Ishikawa (cell line): ENCODE measurements around the gene ATP6V1G2.

Experiments used
- CEBPB ChIP-seq: IDR thresholded peaks from 2 replicates; pipeline ENCODE4 v1.6.1; 2012
- CREB1 ChIP-seq: IDR thresholded peaks from 2 replicates; pipeline ENCODE4 v1.6.1; 2012; ENCODE audit warnings: low read depth
- EGR1 ChIP-seq: IDR thresholded peaks from 2 replicates; pipeline ENCODE4 v1.6.1; 2012
- EP300 ChIP-seq: IDR thresholded peaks from 2 replicates; pipeline ENCODE4 v1.6.1; 2012; ENCODE audit warnings: borderline replicate concordance
- FOXM1 ChIP-seq: IDR thresholded peaks from 2 replicates; pipeline ENCODE4 v1.6.1; 2012; ENCODE audit warnings: low read depth, borderline replicate concordance
- NFIC ChIP-seq: IDR thresholded peaks from 2 replicates; pipeline ENCODE4 v1.6.1; 2012
- RAD21 ChIP-seq: IDR thresholded peaks from 2 replicates; pipeline ENCODE4 v1.6.1; 2012; ENCODE audit warnings: low read depth
- TAF1 ChIP-seq: IDR thresholded peaks from 2 replicates; pipeline ENCODE4 v1.6.1; 2012; ENCODE audit warnings: low read depth, mild to moderate bottlenecking
- TCF12 ChIP-seq: IDR thresholded peaks from 2 replicates; pipeline ENCODE4 v1.6.1; 2012; ENCODE audit warnings: low read depth
- TEAD4 ChIP-seq: IDR thresholded peaks from 2 replicates; pipeline ENCODE4 v1.6.1; 2012
- YY1 ChIP-seq: IDR thresholded peaks from 2 replicates; pipeline ENCODE4 v1.6.1; 2012; ENCODE audit warnings: low read depth
- ZBTB7A ChIP-seq: IDR thresholded peaks from 2 replicates; pipeline ENCODE4 v1.6.1; 2012; ENCODE audit warnings: low read depth
- TF ChIP-seq, protein P1 (sequence below): IDR thresholded peaks from 2 replicates; pipeline ENCODE4 v1.6.1; 2012
- TF ChIP-seq, protein P2 (sequence below): IDR thresholded peaks from 2 replicates; pipeline ENCODE4 v1.6.1; 2012
- TF ChIP-seq, protein P3 (sequence below): IDR thresholded peaks from 2 replicates; pipeline ENCODE4 v1.6.1; 2012; ENCODE audit warnings: low read depth, mild to moderate bottlenecking

The ATP6V1G2 gene

GRCh38 chr6:31572041-31572911 lies 25.9 kb upstream of the ATP6V1G2 start, which contains the start of gene LTA:
LTA (plus strand) TSS chr6:31572289; CDS start chr6:31572743, 454 bp downstream.
- no peak for TF ChIP-seq FOXM1
- TF ChIP-seq EP300 = no peak

GRCh38 chr6:31569861-31570536 lies 23.6 kb upstream of the ATP6V1G2 start:
- TF ChIP-seq EP300 = no peak
- no peak for TF ChIP-seq NFIC
- TF ChIP-seq ZBTB7A = no peak
- no peak for TF ChIP-seq RAD21
- TF ChIP-seq FOXM1 = no peak
- TF ChIP-seq, protein P1, sequence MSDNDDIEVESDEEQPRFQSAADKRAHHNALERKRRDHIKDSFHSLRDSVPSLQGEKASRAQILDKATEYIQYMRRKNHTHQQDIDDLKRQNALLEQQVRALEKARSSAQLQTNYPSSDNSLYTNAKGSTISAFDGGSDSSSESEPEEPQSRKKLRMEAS = no peak
- TF ChIP-seq YY1 = no peak
- no peak for TF ChIP-seq TAF1
- TF ChIP-seq, protein P2, sequence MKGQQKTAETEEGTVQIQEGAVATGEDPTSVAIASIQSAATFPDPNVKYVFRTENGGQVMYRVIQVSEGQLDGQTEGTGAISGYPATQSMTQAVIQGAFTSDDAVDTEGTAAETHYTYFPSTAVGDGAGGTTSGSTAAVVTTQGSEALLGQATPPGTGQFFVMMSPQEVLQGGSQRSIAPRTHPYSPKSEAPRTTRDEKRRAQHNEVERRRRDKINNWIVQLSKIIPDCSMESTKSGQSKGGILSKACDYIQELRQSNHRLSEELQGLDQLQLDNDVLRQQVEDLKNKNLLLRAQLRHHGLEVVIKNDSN = no peak

DNA sequence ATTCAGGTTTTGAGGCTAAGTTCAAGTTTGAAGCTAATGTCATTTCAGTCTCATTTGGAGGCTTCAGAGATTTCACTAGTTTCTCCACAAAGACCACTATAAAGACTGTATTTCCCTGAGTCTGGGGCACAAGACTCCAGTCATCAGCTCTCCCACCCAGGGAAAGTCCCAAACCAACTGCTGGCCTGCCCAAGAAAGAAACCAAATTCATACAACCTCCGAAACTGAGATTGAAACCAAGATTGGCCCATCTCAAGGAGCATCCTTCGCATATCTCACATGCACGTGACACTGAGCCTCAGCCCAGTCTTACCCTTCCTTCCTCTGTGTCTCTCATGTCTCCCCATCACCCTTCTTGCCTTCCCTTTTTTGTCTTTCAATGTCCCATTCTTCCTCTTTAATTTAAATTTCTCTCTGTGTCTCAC lies 22.1 kb upstream of the ATP6V1G2 start:
- TF ChIP-seq ZBTB7A (no peak), FOXM1 (no peak), CREB1 (no peak), YY1 (no peak), EGR1 (no peak), TEAD4 (no peak), CEBPB (no peak), EP300 (no peak), NFIC (no peak), TAF1 (no peak), RAD21 (no peak)
- TF ChIP-seq, protein P3, sequence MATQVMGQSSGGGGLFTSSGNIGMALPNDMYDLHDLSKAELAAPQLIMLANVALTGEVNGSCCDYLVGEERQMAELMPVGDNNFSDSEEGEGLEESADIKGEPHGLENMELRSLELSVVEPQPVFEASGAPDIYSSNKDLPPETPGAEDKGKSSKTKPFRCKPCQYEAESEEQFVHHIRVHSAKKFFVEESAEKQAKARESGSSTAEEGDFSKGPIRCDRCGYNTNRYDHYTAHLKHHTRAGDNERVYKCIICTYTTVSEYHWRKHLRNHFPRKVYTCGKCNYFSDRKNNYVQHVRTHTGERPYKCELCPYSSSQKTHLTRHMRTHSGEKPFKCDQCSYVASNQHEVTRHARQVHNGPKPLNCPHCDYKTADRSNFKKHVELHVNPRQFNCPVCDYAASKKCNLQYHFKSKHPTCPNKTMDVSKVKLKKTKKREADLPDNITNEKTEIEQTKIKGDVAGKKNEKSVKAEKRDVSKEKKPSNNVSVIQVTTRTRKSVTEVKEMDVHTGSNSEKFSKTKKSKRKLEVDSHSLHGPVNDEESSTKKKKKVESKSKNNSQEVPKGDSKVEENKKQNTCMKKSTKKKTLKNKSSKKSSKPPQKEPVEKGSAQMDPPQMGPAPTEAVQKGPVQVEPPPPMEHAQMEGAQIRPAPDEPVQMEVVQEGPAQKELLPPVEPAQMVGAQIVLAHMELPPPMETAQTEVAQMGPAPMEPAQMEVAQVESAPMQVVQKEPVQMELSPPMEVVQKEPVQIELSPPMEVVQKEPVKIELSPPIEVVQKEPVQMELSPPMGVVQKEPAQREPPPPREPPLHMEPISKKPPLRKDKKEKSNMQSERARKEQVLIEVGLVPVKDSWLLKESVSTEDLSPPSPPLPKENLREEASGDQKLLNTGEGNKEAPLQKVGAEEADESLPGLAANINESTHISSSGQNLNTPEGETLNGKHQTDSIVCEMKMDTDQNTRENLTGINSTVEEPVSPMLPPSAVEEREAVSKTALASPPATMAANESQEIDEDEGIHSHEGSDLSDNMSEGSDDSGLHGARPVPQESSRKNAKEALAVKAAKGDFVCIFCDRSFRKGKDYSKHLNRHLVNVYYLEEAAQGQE = no peak
- TF ChIP-seq, protein P2 = no peak
- TF ChIP-seq, protein P1 = no peak

DNA sequence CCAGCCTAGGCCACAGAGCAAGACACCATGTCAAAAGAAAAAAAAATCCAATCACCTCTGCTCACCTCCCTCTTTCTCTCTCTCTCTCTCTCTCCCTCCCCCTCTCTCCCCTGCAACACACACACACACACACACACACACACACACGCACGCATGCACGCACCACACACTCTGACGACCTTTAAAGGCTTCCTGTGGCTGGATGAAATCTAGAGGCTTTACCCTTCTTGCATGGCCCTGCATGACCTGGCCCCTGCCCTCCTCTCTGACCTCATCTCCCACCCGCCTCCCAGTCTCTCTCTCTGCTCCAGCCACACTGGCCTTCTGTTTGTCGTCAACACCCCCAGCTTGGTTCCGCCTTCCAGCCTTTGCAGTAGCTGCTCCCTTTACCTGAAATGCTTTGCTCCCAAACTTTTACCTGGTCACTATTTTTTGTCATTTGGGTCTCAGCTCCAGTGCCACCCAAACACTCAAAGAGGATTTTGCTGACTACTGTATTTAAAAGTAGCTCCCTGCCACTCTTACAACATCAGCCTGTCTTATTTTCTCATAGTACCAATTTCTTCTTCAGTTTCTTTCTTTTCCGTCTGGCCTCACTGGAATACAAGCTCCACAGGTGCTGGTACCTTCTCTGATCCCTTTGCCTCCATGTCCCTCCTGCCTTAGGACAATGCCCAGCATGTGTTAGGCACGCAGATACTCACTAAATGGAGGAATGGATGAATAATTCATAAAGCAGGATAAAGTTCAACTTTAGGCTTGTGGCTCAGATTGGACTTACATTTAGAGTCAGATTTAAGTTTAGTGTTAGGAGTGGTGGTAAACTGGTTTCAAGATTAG lies 21.3 kb upstream of the ATP6V1G2 start:
- no peak for TF ChIP-seq RAD21
- no peak for TF ChIP-seq FOXM1
- no peak for TF ChIP-seq TCF12
- no peak for TF ChIP-seq ZBTB7A
- no peak for TF ChIP-seq EP300
- TF ChIP-seq, protein P3 = no peak
- TF ChIP-seq CEBPB = no peak
- TF ChIP-seq, protein P2 = no peak
- TF ChIP-seq TEAD4 = no peak

- TF ChIP-seq EP300 = no peak
- TF ChIP-seq TAF1 = no peak
- TF ChIP-seq, protein P3 = no peak
- TF ChIP-seq RAD21 = no peak
- TF ChIP-seq EGR1 = no peak
- TF ChIP-seq, protein P2 = no peak
- TF ChIP-seq CREB1 = no peak
- no peak for TF ChIP-seq YY1
- TF ChIP-seq TEAD4 = no peak
- no peak for TF ChIP-seq NFIC
- TF ChIP-seq, protein P1 = no peak
- no peak for TF ChIP-seq TCF12
- no peak for TF ChIP-seq FOXM1
- no peak for TF ChIP-seq CEBPB
- no peak for TF ChIP-seq ZBTB7A
These were observed 14.3 kb upstream of the ATP6V1G2 start for GRCh38 chr6:31560697-31561058.
